HS-27A (cell line): ENCODE data around the gene ZNF532.

Experiments
- DNase-seq: peaks from one replicate; pipeline ENCODE4 v3.0.0-alpha.2; 2012; ENCODE audit warnings: low read depth, missing footprints

The ZNF532 gene

DNA sequence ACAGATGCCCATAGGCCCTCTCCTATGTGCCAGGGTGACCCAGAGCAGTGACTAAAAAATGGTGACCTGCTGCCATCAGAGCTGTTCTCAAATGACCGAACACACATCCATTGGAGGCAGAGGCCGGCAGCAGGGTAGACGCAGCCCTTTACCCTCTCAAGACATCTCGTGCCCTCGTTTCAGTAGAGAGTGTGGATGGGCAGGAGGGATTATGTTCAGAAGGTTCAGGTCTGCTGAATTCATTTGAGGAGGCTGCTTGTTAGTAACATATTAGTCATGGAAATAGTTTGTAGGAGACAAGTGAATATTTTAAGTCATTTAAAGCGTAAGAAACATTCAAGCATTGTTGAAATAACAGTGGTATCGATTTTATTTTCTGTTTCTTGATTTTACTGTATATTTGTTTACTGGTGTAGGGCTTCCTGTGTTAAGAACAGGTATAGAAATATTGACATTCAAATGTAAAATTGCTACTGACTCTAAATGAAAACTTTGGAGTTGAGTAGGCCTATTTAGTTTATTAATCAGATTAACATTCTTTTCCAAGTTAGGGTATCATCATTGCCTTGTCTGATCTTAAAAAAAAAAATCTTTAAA lies 82.6 kb downstream of the ZNF532 start:
- DNase-seq, result no peak

DNA sequence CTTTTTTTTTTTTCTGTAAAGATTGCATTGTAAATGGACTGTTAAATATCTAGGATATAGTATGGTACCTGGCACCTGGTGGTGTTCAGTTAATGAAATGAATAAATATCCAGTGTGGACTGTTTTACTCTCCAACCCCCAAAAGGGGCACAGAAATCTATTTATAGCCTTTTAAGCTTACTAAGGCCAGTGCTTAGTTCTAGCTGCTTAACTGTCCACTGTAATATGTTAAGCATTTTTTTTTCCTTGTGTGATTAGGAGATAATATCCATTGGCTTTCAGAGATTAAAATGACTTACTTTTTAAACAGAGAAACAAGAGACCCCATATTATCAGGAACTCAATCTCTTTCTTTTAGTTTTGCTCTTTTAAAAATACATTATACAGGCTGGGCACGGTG lies 84.4 kb downstream of the ZNF532 start:
- DNase-seq, result no peak

DNA sequence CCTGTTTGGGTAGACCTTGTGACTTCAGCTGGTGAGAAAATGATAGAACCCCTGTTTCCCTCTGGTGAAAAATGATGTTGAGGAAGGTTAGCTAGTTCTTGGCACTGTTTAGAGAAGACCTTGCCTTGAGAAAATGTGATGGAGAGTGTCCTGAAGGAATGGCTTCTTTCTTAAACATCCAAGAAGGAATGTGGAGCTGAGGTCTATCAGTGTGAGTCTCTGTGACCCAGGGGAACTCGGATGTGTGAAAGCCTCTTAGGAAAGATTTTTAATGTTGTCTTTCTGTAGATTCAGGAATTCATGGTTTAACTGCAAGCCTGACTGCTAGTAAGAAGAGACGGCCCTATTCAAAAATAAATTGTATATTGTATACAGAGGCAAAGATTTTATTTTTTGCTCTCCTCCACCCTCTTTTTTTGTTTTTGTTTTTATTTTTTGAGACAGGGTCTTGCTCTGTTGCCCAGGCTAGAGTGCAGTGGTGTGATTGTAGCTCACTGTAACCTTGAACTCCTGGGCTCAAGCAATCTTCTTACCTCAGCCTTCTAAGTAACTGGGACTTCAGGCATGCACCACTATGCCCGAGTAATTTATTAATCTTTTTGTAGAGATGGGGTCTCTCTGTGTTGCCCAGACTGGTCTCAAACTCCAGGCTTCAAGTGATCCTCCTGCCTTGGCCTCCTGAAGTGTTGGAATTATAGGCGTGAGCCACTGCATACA lies 87.5 kb downstream of the ZNF532 start:
- no peak for DNase-seq

DNA sequence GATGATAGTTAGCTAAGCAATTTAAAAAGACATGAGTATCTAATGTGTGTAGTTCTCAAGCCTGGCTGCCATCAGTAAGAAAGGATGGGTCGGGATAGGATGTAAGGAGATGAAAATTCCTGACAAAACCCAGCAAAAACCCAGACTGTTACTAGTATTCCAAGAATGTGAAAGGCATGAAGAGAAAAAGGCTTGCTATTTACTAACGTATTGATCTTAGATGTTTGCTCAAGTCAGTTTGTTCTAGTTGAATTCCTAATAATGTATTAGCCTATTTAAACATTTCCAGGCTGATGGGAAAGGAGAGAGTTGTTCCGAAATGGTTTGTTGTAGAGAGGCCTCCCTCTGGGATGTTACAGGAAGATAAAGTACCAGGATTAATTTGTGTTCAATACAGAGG lies 88.2 kb downstream of the ZNF532 start:
- no peak for DNase-seq

GRCh38 chr18:58953627-58954026 lies 89.0 kb downstream of the ZNF532 start:
- no peak for DNase-seq

DNA sequence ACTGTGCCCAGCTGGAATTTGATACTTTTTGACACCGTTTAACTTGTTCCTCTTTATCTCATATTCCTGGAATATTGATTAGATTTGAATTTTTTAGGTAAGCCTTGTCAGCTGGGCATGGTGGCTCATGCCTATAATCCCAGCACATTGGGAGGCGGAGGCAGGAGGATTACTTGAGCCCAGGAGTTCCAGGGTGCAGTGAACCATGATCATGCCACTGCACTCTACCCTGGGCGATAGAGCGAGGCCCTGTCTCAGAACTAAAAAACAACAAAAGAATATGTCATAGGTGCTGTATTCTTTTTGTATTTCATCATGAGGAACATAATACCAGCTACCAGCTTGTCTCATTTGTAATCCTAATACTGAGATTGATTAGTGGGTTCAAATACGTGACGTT lies 90.3 kb downstream of the ZNF532 start:
- DNase-seq, result no peak

DNA sequence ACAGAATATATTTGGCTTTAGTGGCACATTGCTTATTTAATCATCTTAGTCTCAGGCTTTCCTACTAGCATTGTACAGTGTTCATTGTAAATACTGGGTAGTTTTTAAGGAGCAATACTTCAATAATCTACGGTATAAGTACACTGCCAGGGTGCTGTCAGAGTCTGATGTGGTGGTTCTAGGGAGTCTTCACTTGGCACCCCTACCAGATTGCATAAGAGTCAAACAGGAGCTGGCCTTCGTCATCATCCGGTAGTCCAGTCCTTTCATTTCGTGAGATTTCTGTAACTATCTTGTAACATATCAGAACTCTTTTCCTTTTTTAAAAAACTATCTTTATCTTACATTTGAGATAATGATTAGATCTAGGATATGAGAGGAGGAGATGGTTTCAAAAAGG lies 91.1 kb downstream of the ZNF532 start:
- no peak for DNase-seq

- no peak for DNase-seq
Measured at GRCh38 chr18:58958628-58959027, 94.0 kb downstream of the ZNF532 start.

- no peak for DNase-seq
Measured at GRCh38 chr18:58960508-58960907, 95.8 kb downstream of the ZNF532 start.

DNA sequence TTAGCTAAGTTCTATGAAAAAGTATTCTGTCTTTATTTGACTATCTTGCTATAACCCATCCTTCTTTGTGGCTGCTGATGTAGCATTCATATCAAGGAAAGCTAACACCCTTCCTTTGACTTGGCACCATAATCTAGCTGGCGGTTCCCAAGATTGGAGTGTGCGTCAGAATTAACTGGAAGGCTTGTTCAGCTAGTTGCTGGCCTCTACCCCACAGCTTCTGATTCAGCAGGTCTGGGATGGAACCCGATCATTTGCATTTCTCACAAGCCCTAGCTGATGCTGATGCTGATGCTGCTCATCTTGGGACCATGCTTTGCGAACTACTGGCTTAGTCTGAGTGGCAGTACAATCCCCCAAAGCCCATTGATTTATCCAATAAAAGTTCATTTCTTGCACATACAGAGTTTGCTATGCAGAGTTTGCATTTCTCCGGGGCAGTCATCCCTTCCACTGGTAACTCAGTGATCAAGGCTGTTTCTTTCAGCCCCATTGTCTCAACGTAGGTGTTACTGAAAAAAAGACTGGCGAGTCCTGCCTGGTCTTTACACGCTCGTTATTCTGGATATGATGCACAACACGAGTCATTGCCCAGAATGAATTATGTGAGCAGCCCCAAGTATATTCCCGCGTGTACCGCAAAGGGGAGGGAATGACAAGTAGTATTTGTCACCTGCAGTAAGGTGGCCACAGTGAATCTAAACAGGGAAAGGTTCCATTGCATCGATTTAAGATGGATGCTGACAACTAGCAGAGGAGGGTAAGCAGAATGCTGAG lies 96.5 kb downstream of the ZNF532 start:
- no peak for DNase-seq

DNA sequence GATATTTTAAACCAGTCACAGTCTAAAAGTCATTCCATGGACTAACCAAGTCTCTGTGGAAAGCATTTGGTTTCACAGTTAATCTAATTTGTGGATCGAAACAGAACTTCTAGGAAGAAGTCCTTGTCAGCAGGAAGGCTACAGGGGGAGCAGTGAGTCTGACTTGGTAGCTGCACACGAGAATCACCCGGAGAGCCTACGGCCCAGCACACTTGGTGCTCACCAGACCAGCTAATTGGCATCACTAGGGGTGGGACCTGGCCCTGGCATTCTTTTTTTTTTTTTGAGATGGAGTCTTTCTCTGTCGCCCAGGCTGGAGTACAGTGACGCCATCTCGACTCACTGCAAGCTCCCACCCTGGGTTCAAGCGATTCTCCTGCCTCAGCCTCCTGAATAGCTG lies 97.7 kb downstream of the ZNF532 start:
- no peak for DNase-seq

DNA sequence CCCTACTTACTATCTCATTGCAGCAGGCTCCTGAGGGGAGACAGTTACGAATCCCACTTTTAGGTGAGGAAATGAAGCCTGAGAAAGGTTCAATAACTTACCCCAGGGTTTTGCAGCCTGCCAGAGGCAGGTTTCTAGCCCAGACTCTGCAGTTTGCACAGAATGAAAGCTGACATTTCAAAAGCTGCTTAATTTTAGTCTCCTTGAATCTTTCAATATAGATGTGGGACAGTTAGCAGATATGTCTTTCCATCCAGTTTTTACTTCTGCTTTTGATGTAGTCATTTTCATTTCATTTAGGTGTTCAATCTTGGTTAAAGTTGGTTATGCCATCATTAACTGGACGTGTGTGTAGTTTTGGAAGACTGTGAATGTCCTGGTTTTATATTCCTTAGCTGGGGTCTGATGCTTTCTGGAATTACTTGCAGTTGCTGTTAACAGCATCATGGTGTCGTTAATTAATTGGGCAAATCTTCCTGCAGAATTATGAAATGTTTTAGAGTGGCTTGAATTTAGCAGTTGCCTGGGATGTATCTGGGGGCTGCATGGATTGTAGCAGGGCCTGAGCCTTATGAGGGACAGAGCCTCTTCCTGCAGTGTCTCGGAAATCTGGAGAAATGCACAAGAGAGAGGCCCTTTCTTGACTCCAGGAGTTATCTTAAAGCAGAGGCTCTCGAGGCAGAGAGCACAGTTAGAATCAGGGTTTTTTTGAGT lies 100.8 kb downstream of the ZNF532 start:
- DNase-seq, result no peak

DNA sequence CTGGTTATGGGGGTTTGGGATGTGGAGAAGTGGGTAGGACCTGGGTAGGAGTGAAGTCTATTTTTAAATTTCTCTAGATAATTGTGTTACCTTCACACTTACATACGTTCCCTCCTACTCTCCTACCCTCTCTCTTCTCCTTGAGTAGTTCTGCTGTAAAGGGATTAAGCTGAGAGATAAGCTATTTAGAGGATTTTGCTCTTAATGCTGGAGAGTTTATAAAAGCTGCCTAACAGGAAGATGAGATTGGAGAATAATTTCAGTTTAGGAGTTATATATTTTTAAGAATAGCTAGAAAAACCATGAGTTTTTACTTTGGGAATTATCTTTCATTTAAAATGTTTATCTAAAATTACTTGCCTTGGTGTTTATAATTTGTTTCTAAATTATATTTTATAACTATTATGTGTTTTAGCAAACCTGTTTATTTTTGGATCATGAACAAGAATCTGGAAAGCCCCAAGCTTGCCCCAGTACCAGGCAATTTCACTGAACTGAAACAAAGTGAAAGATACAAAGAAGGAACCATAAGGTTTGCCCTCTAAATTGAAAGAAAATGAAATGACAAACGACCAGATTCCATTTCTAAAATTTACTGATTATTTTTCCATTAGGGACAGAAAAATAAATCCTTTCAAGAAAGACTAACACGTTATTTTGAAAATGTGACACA lies 101.5 kb downstream of the ZNF532 start:
- no peak for DNase-seq

DNA sequence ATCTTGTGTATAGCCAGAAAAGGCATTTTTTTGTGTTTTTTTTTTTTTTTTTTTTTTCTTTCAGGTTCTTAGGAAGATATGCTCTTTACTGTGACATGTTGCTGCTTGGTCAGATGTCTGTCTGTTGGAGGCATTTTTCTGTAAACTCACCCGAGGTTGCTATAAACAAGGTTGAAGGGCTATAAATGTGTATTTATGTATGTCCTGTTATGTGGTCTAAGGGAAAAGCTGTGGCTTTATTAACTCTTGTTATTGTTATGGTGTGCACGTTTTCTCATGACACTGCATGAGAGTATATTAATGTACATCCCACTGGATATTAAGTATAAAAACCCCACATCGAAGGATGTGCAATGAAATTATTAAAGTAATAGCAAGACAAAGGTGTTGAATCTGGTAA lies 102.0 kb downstream of the ZNF532 start:
- DNase-seq, result no peak

DNA sequence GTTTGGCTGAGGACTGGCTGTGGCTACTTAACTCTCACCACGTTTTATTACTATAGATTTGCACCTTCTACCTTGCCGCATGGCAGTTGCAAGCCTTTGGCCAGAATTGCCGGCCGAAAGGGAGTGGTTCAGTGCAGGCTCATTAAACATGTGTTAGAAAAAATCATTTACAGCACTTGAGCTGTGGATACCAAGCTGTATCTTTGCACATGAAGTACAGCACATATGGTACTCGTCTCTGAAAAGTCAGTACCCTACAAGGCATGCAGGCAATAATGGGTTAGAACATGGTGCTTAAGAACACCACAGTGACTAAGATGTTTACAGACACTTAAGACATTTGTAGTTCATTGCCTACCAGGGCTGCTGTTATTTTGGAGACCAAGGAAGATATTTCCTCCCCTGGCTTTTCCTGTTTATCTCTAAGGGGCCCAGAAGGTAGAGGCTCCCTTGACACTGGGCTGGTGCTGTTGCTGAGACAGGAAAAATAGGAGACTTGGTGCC lies 103.1 kb downstream of the ZNF532 start:
- no peak for DNase-seq

DNA sequence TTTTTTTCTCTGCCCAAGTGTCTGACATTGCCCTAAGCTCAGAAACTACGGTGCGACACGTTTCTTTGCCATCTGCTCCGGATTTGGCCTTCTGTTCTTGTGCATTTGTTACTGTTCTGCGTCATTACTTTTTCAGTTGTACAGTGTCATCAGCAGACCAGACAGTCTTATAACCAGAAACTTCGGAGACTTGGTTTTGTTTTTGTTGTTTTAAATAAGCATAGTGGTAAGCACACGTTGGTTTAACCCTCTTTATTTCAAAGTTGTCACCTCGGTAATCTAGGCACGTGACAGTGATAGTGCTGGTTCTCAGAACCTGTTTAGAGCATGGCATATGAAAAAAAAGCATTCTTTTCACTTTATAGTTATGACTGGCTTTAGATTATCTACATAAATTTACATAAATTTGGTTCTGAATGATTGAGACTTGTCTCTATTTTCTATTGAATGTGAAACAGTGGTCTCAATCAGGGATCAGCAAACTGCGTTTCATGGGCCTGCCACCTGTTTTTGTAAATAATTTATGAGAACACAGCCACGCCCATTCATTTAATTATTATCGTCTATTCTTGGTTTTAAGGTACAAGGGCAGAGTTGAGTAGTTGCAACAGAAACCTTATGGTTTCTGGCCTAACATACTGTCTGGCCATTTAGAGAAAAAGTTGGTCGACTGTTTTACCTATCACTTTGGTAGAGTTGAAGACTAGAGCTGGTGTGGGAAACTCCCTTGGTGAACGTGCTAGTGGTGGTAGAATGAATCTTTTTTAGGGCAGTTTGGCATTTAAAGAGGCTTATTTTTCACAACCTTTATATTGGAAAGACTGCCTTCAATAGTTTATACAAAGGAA lies 106.5 kb downstream of the ZNF532 start:
- no peak for DNase-seq

- DNase-seq, result no peak
Measured at GRCh38 chr18:58975296-58975695, 110.6 kb downstream of the ZNF532 start.

GRCh38 chr18:58975781-58976180 lies 111.1 kb downstream of the ZNF532 start:
- DNase-seq, result no peak

GRCh38 chr18:58977223-58977622 lies 112.5 kb downstream of the ZNF532 start:
- no peak for DNase-seq

DNA sequence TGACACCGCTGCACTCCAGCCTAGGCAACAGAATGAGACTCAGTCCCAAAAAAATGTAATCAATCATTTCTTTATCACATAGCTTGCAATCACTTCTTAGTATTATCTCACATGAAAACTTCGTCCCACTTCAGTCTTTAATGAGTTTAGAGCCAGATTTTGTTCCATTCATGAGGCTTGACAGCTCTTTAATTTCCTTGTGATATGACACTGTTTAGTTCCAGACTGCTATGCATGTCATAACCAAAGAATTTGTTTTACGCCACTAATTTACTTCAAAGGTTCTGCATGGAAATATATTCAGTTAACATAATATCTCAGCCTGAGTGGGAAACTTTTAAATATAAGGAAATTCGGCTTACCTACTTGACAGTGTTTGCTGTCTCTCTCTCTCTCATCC lies 113.1 kb downstream of the ZNF532 start:
- no peak for DNase-seq

DNA sequence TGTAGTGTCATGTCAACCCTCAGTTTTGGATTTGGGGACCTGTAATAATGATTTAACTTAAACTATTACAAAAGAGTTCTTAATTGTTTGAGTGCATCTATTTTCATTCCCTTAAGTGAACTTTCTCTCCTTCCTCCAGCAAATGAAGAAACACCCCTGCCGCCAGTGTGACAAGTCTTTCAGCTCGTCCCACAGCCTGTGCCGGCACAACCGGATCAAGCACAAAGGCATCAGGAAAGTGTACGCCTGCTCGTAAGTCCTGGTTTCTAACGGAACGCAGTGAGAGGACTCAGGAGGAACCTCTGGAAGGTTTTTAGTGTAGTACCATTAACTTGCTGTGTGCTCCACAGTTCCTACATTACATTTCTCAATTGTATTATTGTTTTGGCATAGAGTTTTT lies 114.2 kb downstream of the ZNF532 start:
- no peak for DNase-seq
